PC-9 (cell line): ENCODE data around the gene DNA2.
"Not testable (repeated sequence)": the region's sequence is repeated elsewhere in the genome, so short reads cannot be mapped to it uniquely, and the experiment has no call there.

Experiments used
- CTCF ChIP-seq: fragments of 200-600 bp; sonication (generic); conservative IDR thresholded peaks from 2 replicates; pipeline ENCODE4 v1.6.1; 2017; ENCODE audit warnings: mixed run types, antibody characterized with exemption, mild to moderate bottlenecking, moderate library complexity
- EZH2 ChIP-seq: fragments of 200-600 bp; sonication (generic); IDR thresholded peaks from 2 replicates; pipeline ENCODE4 v1.8.0; 2017; ENCODE audit warnings: antibody characterized with exemption, low read depth

- not testable (repeated sequence) for TF ChIP-seq EZH2, CTCF
Measured at GRCh38 chr10:68516216-68516615, 44.4 kb upstream of the DNA2 start.
